ENCODE measurements around the gene FBLN7.

DNA sequence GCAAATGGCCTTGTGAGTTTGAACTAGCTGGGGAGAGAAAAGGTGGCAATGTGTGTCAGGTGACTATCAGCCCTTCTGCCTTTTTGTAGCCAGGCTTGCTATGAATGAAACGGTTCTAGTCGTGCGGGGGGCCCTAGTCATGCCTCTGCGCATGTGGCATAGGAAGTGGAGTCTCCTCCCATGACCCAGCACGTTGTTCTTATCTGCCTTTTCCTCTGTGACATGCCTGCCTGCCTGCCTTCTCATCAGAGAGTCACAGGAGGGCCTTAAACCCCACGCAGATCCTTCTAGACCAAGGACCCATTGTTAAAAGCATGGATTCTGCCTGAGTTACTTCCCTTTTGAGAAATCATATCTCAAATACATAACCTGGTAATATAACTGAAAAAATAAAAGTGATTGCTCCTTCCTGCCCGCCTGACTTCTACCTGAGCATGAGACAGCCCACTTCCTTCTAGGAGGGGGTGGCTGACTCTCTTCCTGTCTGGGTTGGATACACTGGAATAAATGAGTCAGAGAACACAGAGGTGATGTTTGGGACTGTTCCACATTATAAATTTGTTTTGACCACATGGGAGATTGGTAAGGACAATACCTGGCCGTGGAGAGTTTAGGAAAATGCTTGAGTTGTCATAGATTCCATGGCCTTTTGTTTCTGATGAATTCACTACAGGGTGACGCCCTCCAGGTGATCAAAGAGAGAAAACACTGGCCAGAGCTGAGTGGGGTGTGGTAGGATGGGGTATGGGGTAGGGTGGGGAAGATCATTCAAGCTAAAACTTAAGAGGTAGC, 49.8 kb downstream of the FBLN7 start:
- no peak for TF ChIP-seq POLR2A (IDR thresholded peaks at IDR 0.05)
- TF ChIP-seq, protein P1, sequence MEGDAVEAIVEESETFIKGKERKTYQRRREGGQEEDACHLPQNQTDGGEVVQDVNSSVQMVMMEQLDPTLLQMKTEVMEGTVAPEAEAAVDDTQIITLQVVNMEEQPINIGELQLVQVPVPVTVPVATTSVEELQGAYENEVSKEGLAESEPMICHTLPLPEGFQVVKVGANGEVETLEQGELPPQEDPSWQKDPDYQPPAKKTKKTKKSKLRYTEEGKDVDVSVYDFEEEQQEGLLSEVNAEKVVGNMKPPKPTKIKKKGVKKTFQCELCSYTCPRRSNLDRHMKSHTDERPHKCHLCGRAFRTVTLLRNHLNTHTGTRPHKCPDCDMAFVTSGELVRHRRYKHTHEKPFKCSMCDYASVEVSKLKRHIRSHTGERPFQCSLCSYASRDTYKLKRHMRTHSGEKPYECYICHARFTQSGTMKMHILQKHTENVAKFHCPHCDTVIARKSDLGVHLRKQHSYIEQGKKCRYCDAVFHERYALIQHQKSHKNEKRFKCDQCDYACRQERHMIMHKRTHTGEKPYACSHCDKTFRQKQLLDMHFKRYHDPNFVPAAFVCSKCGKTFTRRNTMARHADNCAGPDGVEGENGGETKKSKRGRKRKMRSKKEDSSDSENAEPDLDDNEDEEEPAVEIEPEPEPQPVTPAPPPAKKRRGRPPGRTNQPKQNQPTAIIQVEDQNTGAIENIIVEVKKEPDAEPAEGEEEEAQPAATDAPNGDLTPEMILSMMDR (IDR thresholded peaks at IDR 0.05): no peak

All from lower leg skin (tissue), 3 donors.